Stomach (tissue), 9 donors: Measurements from ENCODE around the gene ZNF382. TPM values are rescaled to one million over a fixed set of nuclear protein-coding genes. Genes with fewer than 3 reads are reported as not detected.

Experiments
- DNase-seq, 2 donors: peaks; one replicate each; pipeline versions ENCODE4 v3.0.0 to v3.0.0-alpha.2; 2013 to 2019
- H3K27ac ChIP-seq, 5 donors: fragments of 200-600 bp in 4 of 5; sonication (generic) in 4 of 5; one replicate each; pipeline ENCODE4 v1.5.1; 2013 to 2019; ENCODE audit warnings: mild to moderate bottlenecking in 1 of 5, moderate library complexity in 1 of 5
- H3K27me3 ChIP-seq, 3 donors: fragments of 200-600 bp; sonication (generic); one replicate each; pipeline ENCODE4 v1.5.1; 2017 to 2019; ENCODE audit warnings: mixed run types in 1 of 3
- H3K36me3 ChIP-seq, 4 donors: fragments of 200-600 bp; sonication (generic); 1 replicate in 3 of 4; 2 replicates in 1 of 4; pipeline ENCODE4 v1.5.1; 2016 to 2019
- H3K4me1 ChIP-seq, 4 donors: fragments of 200-600 bp; sonication (generic); one replicate each; pipeline ENCODE4 v1.5.1; 2016 to 2019
- H3K4me3 ChIP-seq, 4 donors: fragments of 200-600 bp; sonication (generic) in 3 of 4; one replicate each; pipeline ENCODE4 v1.5.1; 2016 to 2019; ENCODE audit warnings: mild to moderate bottlenecking in 1 of 4
- H3K9me3 ChIP-seq, 4 donors: fragments of 200-600 bp; sonication (generic); one replicate each; pipeline ENCODE4 v1.5.1; 2016 to 2019
- CTCF ChIP-seq, 7 experiments: fragments of 450-650 bp in 4 of 7; fragments of 200-600 bp in 3 of 7; sonication (generic) in 3 of 7; IDR thresholded peaks; one replicate each; pipeline ENCODE4 v1.5.1; 2016 to 2019; ENCODE audit warnings: antibody characterized with exemption in 7 of 7, control low read depth in 2 of 7, mild to moderate bottlenecking in 1 of 7
- EP300 ChIP-seq: sonication (generic); formaldehyde crosslinking; IDR thresholded peaks from one replicate; pipeline ENCODE4 v1.6.1; 2017; ENCODE audit warnings: antibody characterized with exemption
- POLR2A ChIP-seq, 4 donors: fragments of 450-650 bp; IDR thresholded peaks; one replicate each; pipeline ENCODE4 v1.6.1; 2016; ENCODE audit warnings: antibody characterized with exemption in 4 of 4, control low read depth in 2 of 4, mild to moderate bottlenecking in 1 of 4, moderate library complexity in 1 of 4
- POLR2AphosphoS5 ChIP-seq, 3 donors: sonication (generic); formaldehyde crosslinking; IDR thresholded peaks; one replicate each; pipeline ENCODE4 v1.6.1; 2016; ENCODE audit warnings: antibody characterized with exemption in 3 of 3
- WGBS, 5 donors: extraction: QIAGEN DNeasy Blood & Tissue Kit in 3 of 5; methylation state at CpG; one replicate each; pipeline versions ENCODE4 v1.1.5 to v1.1.7; 2013 to 2018; 5-methylcytosine and 5-hydroxymethylcytosine counted together
- intact Hi-C: fragments of 100-400 bp; cut with DNase I; formaldehyde crosslinking; loops from one replicate; pipeline ENCODE4 v1.15.1; 2023; ENCODE audit warnings: low total_unique reads
- polyA plus RNA-seq, 3 donors: library from polyadenylated mRNA; stranded (reverse); fragments of 200-250 nt; gene quantifications; one replicate each; pipeline ENCODE4 v1.2.3, GENCODE V29; 2013
- total RNA-seq, 5 donors: library from RNA; depleted of rRNA; stranded (reverse); fragments of >200 nt; gene quantifications; one replicate each; pipeline versions ENCODE4 v1.1.0 to v1.2.3, GENCODE V29; 2014 to 2016
- donor health status: healthy with polysubstance abuse.
- donor health status: Bipolar disorder and iron deficiency.
- donor health status: healthy.

ZNF382 gene
- total and polyA plus RNA-seq, 8 donors, result 0.29 to 14.0 (median 1.2) TPM; not detected in 1

- Histone ChIP-seq H3K4me3 (peak overlapping the region; percentile 59 to 74 (median 69)), H3K4me1 (peaks cover 0 to 21% (median 12%) of the 10 kb centered on the region in 4 donors), H3K36me3 (peaks cover 0 to 22% (median 8%) of the 10 kb centered on the region in 4 donors), H3K9me3 (peaks cover 7 to 76% (median 35%) of the 10 kb centered on the region in 4 donors), H3K27ac (peak overlapping the region; percentile 40 to 86 (median 76)), H3K27me3 (peaks cover 0 to 13% (median 0%) of the 10 kb centered on the region in 3 donors)
- 0 to 2% (median 1%) methylated on average over 7 to 21 of the region's 21 CpGs for WGBS, 5 donors
- TF ChIP-seq CTCF (IDR thresholded peaks at IDR 0.05) (no peak), POLR2A (IDR thresholded peaks at IDR 0.05) (no peak), POLR2AphosphoS5 (IDR thresholded peaks at IDR 0.05) (no peak), EP300 (no peak)
- peak; percentile 44 to 89 for DNase-seq
- intact Hi-C loops, result no loop called here
These were observed 435 bp upstream of the ZNF382 start for GRCh38 chr19:36604656-36605100.

DNA sequence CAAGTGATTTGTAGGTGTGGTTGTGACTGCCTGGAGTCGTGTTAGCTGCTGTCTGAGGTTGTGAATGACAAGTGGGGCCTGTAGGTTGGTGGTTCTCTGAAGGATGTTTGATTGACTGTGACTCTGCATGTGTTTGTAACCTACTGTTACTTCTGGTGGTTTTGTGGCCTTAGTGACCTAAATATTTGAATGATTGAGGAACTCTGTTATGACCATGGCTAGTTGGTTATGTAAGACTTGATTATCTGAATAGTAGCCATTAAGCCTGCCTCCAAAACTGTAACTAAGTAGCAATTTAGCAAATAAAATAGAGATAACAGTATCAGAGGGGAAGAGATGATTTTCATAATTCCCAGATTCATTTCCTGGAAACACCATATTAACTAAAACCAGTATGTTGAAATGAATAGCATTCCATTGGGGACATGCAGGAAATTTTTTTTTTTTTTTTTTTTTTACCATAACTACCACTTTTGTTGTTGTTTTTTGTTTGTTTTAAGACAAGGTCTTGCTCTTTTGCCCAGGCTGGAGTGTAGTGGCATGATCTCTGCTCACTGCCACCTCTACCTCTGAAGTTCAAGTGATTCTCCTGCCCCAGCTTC lies 865 bp downstream of the ZNF382 start:
- intact Hi-C loops, result no loop called here
- DNase-seq, result peak in 1 of 2 donors; percentile 1
- Histone ChIP-seq H3K36me3 (peaks cover 0 to 35% (median 20%) of the 10 kb centered on the region in 4 donors), H3K4me3 (peak overlapping the region; percentile 59 to 74 (median 69)), H3K27ac (peak overlapping the region in 4 of 5 donors; percentile 74 to 86 (median 80)), H3K9me3 (peaks cover 7 to 84% (median 39%) of the 10 kb centered on the region in 4 donors), H3K4me1 (peaks cover 0 to 21% (median 12%) of the 10 kb centered on the region in 4 donors), H3K27me3 (peaks cover 0 to 13% (median 0%) of the 10 kb centered on the region in 3 donors)
- WGBS, 5 donors, result 0 to 8% (median 3%) methylated on average over 1 of the region's 1 CpG
- TF ChIP-seq EP300 (no peak), POLR2A (IDR thresholded peaks at IDR 0.05) (no peak), CTCF (IDR thresholded peaks at IDR 0.05) (no peak), POLR2AphosphoS5 (IDR thresholded peaks at IDR 0.05) (no peak)

- Histone ChIP-seq H3K27me3 (no peaks in the 10 kb centered on the region), H3K9me3 (peaks cover 57 to 100% (median 96%) of the 10 kb centered on the region in 4 donors), H3K27ac (no peak overlapping the region), H3K4me1 (no peaks in the 10 kb centered on the region), H3K36me3 (peaks cover 0 to 90% (median 29%) of the 10 kb centered on the region in 4 donors), H3K4me3 (no peak overlapping the region)
- DNase-seq, result no peak
- intact Hi-C loops, result no loop called here
- TF ChIP-seq POLR2AphosphoS5 (IDR thresholded peaks at IDR 0.05) (no peak), CTCF (IDR thresholded peaks at IDR 0.05) (no peak), POLR2A (IDR thresholded peaks at IDR 0.05) (no peak), EP300 (no peak)
- WGBS, 5 donors, result 89 to 95% (median 92%) methylated on average over 5 of the region's 5 CpGs
These were observed 21.9 kb downstream of the ZNF382 start for GRCh38 chr19:36627057-36627456.

DNA sequence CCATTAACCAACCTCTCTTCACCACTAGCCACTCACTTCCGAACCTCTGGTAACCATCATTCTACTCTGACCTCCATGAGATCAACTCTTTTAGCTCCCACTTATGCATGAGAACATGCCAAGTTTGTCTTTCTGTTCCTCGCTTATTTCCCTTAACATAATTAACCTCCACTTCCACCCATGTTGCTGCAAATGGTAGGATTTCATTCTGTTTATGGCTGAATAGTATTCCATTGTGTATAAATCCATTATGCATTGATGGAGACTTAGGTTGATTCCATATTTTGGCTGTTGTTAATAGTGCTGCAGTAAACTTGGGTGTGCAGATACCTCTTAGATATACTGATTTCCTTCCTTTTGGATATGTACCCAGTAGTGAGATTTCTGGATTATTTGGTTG lies 30.2 kb downstream of the ZNF382 start:
- DNase-seq, result no peak
- 94 to 98% (median 96%) methylated on average over 2 of the region's 2 CpGs for WGBS, 5 donors
- H3K27me3 ChIP-seq, result no peaks in the 10 kb centered on the region
- no peak overlapping the region for H3K4me3 ChIP-seq
- peaks cover 9 to 83% (median 30%) of the 10 kb centered on the region in 4 donors for H3K36me3 ChIP-seq
- H3K27ac ChIP-seq, result no peak overlapping the region
- H3K9me3 ChIP-seq, result peaks cover 78 to 100% (median 98%) of the 10 kb centered on the region in 4 donors
- intact Hi-C loops, result no loop called here
- TF ChIP-seq EP300, result no peak
- TF ChIP-seq POLR2A (IDR thresholded peaks at IDR 0.05), result no peak
- TF ChIP-seq POLR2AphosphoS5 (IDR thresholded peaks at IDR 0.05), result no peak
- H3K4me1 ChIP-seq, result no peaks in the 10 kb centered on the region
